SK-N-MC (cell line): ENCODE measurements around the gene PRSS53.

Experiments used
- EZH2 ChIP-seq: fragments of 200-600 bp; sonication (generic); IDR thresholded peaks from one replicate; pipeline ENCODE4 v1.6.1; 2017; ENCODE audit warnings: antibody characterized with exemption
- FOXP2 ChIP-seq: optimal IDR thresholded peaks from 2 replicates; pipeline ENCODE3; 2011; ENCODE audit warnings: mild to moderate bottlenecking, moderate library complexity; ENCODE audit not compliant: insufficient read depth; ENCODE audit errors: extremely low read length, control extremely low read depth
- POLR2AphosphoS5 ChIP-seq: IDR thresholded peaks from 2 replicates; pipeline ENCODE4 v1.6.1; 2012; ENCODE audit warnings: mild to moderate bottlenecking, low read depth, low read length, borderline replicate concordance

DNA sequence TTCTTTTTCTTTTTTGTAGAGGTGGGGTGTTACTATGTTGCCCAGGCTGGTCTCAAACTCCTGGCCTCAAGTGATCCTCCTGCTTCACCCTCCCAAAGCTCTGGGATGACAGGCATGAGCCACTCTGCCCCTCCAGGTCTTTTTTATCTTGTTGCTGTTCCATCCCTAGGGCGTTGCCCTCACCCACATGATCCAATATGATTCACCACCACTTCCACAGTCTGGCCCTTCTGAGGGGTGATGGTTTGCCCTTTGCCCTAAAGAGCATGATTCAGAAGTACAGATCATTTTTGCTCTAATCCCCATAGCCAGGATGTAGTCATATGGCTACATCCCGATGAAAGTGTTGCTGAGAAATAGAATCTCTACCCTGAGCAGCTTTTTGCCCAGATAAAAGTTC, 36.6 kb downstream of the PRSS53 start:
- TF ChIP-seq EZH2, result no peak
- no peak for TF ChIP-seq POLR2AphosphoS5
- no peak for TF ChIP-seq FOXP2
